SK-N-SH (cell line): ENCODE data around the gene HELB. TPM values are rescaled to one million over a fixed set of nuclear protein-coding genes. Genes with fewer than 3 reads are reported as not detected.

Experiments used
- CTCF ChIA-PET: fragments of 300-600, 350-600 bp; formaldehyde crosslinking; extraction: SDS; loops from one replicate; lab custom pipeline; 2021; lab: Yijun Ruan, JAX
- POLR2A ChIA-PET: fragments of 350-600 bp; sonication (Branson Sonifier 250); formaldehyde crosslinking; extraction: SDS; loops from one replicate; lab custom pipeline; 2020; ENCODE audit warnings: antibody characterized with exemption, inconsistent platforms; lab: Yijun Ruan, JAX
- DNase-seq: peaks from one replicate; pipeline ENCODE4 v3.0.0; 2012
- H2AFZ ChIP-seq: fragments of 200-600 bp; sonication (generic); 2 replicates; pipeline ENCODE4 v1.8.1; 2016; ENCODE audit warnings: antibody characterized with exemption, mild to moderate bottlenecking, low read depth
- H3F3A ChIP-seq: fragments of 200-600 bp; sonication (generic); replicated peaks from 2 replicates; pipeline ENCODE3; 2016; ENCODE audit warnings: antibody characterized with exemption, mild to moderate bottlenecking; ENCODE audit not compliant: insufficient read depth
- H3K27ac ChIP-seq, 2 experiments: fragments of 200-500 bp in 1 of 2; fragments of 200-600 bp in 1 of 2; sonication (Bioruptor generic) in 1 of 2; sonication (generic), shearing (Covaris generic) in 1 of 2; 2 replicates each; pipeline versions ENCODE4 v1.5.1 to v1.6.1; 2014 to 2016; ENCODE audit warnings: low read depth in 2 of 2, inconsistent platforms in 1 of 2, low read length in 1 of 2, mild to moderate bottlenecking in 1 of 2, mixed read lengths in 1 of 2
- H3K27me3 ChIP-seq: fragments of 200-600 bp; sonication (generic), shearing (Covaris generic); 2 replicates; pipeline ENCODE4 v1.6.1; 2016; ENCODE audit warnings: mixed run types; ENCODE audit not compliant: insufficient read depth
- H3K36me3 ChIP-seq, 2 experiments: fragments of 200-500 bp in 1 of 2; fragments of 200-600 bp in 1 of 2; sonication (Bioruptor generic) in 1 of 2; sonication (generic) in 1 of 2; replicated peaks in 1 of 2; 2 replicates each; pipeline versions ENCODE3 to v1.5.1; 2014 to 2016; ENCODE audit warnings: low read length in 1 of 2, mild to moderate bottlenecking in 1 of 2; ENCODE audit not compliant: insufficient read depth in 2 of 2, control insufficient read depth in 1 of 2
- H3K4me1 ChIP-seq, 2 experiments: fragments of 200-500 bp in 1 of 2; fragments of 200-600 bp in 1 of 2; sonication (Bioruptor generic) in 1 of 2; sonication (generic), shearing (Covaris generic) in 1 of 2; 2 replicates each; pipeline versions ENCODE4 v1.5.1 to v1.6.1; 2014 to 2016; ENCODE audit warnings: low read depth in 1 of 2, low read length in 1 of 2, mixed run types in 1 of 2; ENCODE audit not compliant: insufficient read depth in 2 of 2, control insufficient read depth in 1 of 2
- H3K4me2 ChIP-seq: fragments of 200-600 bp; sonication (generic), shearing (Covaris generic); 2 replicates; pipeline ENCODE4 v1.6.1; 2017; ENCODE audit warnings: mixed run types
- H3K4me3 ChIP-seq, 2 experiments: fragments of 200-500 bp in 1 of 2; fragments of 200-600 bp in 1 of 2; sonication (Bioruptor generic) in 1 of 2; sonication (generic), shearing (Covaris generic) in 1 of 2; 2 replicates each; pipeline versions ENCODE4 v1.5.1 to v1.8.1; 2014 to 2016; ENCODE audit warnings: low read depth in 2 of 2, inconsistent platforms in 1 of 2, low read length in 1 of 2, mild to moderate bottlenecking in 1 of 2, mixed read lengths in 1 of 2, moderate library complexity in 1 of 2
- H3K79me2 ChIP-seq: fragments of 200-600 bp; sonication (generic); 2 replicates; pipeline ENCODE4 v1.8.1; 2017; ENCODE audit warnings: mild to moderate bottlenecking; ENCODE audit not compliant: insufficient read depth
- H3K9ac ChIP-seq: fragments of 200-600 bp; sonication (generic); 2 replicates; pipeline ENCODE4 v1.6.1; 2017; ENCODE audit warnings: mixed run types
- H3K9me2 ChIP-seq: fragments of 200-600 bp; sonication (generic); 2 replicates; pipeline ENCODE4 v1.6.1; 2017; ENCODE audit warnings: mixed run types
- H3K9me3 ChIP-seq: fragments of 200-600 bp; sonication (generic); 2 replicates; pipeline ENCODE4 v1.6.1; 2017; ENCODE audit warnings: mixed run types, mild to moderate bottlenecking, moderate library complexity
- H4K20me1 ChIP-seq: fragments of 200-600 bp; sonication (generic); 2 replicates; pipeline ENCODE4 v1.6.1; 2017; ENCODE audit warnings: mild to moderate bottlenecking, mixed run types; ENCODE audit not compliant: insufficient read depth
- EP300 ChIP-seq, 2 experiments: IDR thresholded peaks; 2 replicates each; pipeline versions ENCODE4 v1.4.0 to v1.6.1; 2012; ENCODE audit warnings: borderline replicate concordance in 1 of 2, low read depth in 1 of 2, low read length in 1 of 2
- FOXJ3 ChIP-seq: sonication (generic); formaldehyde crosslinking; IDR thresholded peaks from 2 replicates; pipeline ENCODE4 v1.5.1; 2020; ENCODE audit warnings: mild to moderate bottlenecking, missing genetic modification reagents
- NFIC ChIP-seq: IDR thresholded peaks from 2 replicates; pipeline ENCODE4 v1.4.0; 2012; ENCODE audit warnings: borderline replicate concordance
- RCOR1 ChIP-seq: fragments of 150-350 bp; IDR thresholded peaks from 2 replicates; pipeline ENCODE4 v1.6.1; 2017; ENCODE audit warnings: antibody characterized with exemption, low read length
- TEAD4 ChIP-seq: IDR thresholded peaks from 2 replicates; pipeline ENCODE4 v1.4.0; 2012; ENCODE audit warnings: mild to moderate bottlenecking, borderline replicate concordance; ENCODE audit not compliant: insufficient read depth
- USF2 ChIP-seq: fragments of 150-350 bp; IDR thresholded peaks from 2 replicates; pipeline ENCODE4 v1.6.1; 2017; ENCODE audit warnings: antibody characterized with exemption, low read length, low read depth, borderline replicate concordance
- YY1 ChIP-seq: IDR thresholded peaks from 2 replicates; pipeline ENCODE4 v1.4.0; 2012; ENCODE audit warnings: low read depth, mild to moderate bottlenecking
- WGBS: methylation state at CpG from one replicate; pipeline ENCODE4 v1.1.6; 2017; ENCODE audit warnings: low lambda C conversion rate; 5-methylcytosine and 5-hydroxymethylcytosine counted together
- polyA plus RNA-seq, 3 experiments: library from polyadenylated mRNA; depleted of rRNA; stranded (reverse); fragments of >200 nt; gene quantifications; 2 replicates each; pipeline ENCODE4 v1.2.3, GENCODE V29; 2012
- TF ChIP-seq, protein P1 (sequence below): IDR thresholded peaks from 2 replicates; pipeline ENCODE4; 2012
- TF ChIP-seq, protein P2 (sequence below): fragments of 200-600 bp; sonication (generic); IDR thresholded peaks from 2 replicates; pipeline ENCODE4 v1.6.1; 2017; ENCODE audit warnings: antibody characterized with exemption, mild to moderate bottlenecking, moderate library complexity

The HELB gene
- polyA plus RNA-seq, 1 of the 3 experiments (the other 2 are of a cell fraction) = 0.38 TPM

DNA sequence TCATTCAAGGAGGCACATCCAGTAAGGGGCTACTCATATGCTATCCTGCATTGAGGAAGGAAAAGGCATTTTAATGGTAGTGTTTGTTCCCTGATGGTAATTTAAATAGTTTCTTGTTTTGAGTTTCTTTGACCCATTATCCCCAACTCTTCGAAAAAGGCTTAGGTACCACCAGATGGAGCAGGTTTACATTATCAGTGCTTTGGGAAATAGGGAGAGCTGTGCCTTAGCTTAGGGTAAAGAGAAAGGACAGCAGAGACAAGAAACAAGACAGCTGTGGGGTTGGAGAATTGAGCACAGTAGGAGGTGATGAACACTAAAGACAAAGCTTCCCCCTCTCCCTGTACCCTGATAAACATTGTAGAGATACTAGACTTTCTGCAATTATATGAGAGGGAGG is 29.1 kb upstream of the HELB start:
- DNase-seq = no peak
- Histone ChIP-seq H3K9me3 (no peaks in the 10 kb centered on the region), H3K4me3 (no peak overlapping the region), H3K79me2 (no peaks in the 10 kb centered on the region), H3K9me2 (no peaks in the 10 kb centered on the region), H3K36me3 (no peaks in the 10 kb centered on the region), H3F3A (no peaks in the 10 kb centered on the region), H3K27me3 (no peaks in the 10 kb centered on the region; the same call in 1 of the 2 replicates), H3K9ac (no peak overlapping the region), H3K27ac (no peak overlapping the region), H2AFZ (no peak overlapping the region), H4K20me1 (no peaks in the 10 kb centered on the region), H3K4me2 (no peak overlapping the region), H3K4me1 (no peaks in the 10 kb centered on the region; a peak in 1 of 4 replicates)
- WGBS = 12% methylated on average over 1 of the region's 1 CpG
- CTCF ChIA-PET = interaction anchor here (2.7 kb wide), 1 partner anchor 136 kb away, joined by 13 read pairs; no protein-coding TSS in a partner anchor
- TF ChIP-seq NFIC (no peak), FOXJ3 (CRISPR knock-in tag) (no peak)
- POLR2A ChIA-PET = no interaction called here

DNA sequence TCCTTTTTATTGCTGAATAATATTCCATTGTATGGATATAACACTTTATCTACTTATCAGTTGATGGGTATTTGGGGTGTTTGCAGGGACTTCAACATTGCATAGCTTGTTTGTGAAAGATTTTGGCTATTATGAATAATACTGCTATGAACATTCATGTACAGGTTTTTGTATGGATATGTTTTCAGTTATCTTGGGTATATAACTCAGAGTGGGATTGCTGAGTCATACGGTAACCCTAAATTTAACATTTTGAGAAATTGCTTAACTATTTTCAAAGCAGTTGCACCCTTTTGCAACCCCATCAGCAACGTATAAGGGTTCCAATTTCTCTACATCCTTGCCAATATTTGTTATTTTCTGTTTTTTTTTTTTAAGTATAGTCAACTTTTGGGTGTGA is 27.3 kb upstream of the HELB start:
- H3K9me3 ChIP-seq = no peaks in the 10 kb centered on the region
- H3K36me3 ChIP-seq = no peaks in the 10 kb centered on the region
- no peaks in the 10 kb centered on the region for H3F3A ChIP-seq
- ChIA-PET POLR2A (no interaction called here), CTCF (no interaction called here)
- no peak overlapping the region for H3K4me3 ChIP-seq
- H2AFZ ChIP-seq = no peak overlapping the region
- DNase-seq = no peak
- H3K4me1 ChIP-seq = no peaks in the 10 kb centered on the region
- no peak overlapping the region for H3K27ac ChIP-seq
- H3K9me2 ChIP-seq = no peaks in the 10 kb centered on the region
- no peaks in the 10 kb centered on the region for H4K20me1 ChIP-seq
- 39% methylated on average over 2 of the region's 2 CpGs for WGBS
- no peak overlapping the region for H3K9ac ChIP-seq
- no peak overlapping the region for H3K4me2 ChIP-seq
- TF ChIP-seq EP300 (IDR thresholded peaks at IDR 0.05; ENCODE audit: borderline replicate concordance in 1 of 2, low read depth in 1 of 2, low read length in 1 of 2) (no peak), USF2 (no peak), TEAD4 (no peak), FOXJ3 (CRISPR knock-in tag) (no peak), NFIC (no peak), YY1 (no peak), RCOR1 (no peak)
- TF ChIP-seq, protein P1, sequence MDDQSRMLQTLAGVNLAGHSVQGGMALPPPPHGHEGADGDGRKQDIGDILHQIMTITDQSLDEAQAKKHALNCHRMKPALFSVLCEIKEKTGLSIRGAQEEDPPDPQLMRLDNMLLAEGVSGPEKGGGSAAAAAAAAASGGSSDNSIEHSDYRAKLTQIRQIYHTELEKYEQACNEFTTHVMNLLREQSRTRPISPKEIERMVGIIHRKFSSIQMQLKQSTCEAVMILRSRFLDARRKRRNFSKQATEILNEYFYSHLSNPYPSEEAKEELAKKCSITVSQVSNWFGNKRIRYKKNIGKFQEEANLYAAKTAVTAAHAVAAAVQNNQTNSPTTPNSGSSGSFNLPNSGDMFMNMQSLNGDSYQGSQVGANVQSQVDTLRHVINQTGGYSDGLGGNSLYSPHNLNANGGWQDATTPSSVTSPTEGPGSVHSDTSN = no peak
- TF ChIP-seq, protein P2, sequence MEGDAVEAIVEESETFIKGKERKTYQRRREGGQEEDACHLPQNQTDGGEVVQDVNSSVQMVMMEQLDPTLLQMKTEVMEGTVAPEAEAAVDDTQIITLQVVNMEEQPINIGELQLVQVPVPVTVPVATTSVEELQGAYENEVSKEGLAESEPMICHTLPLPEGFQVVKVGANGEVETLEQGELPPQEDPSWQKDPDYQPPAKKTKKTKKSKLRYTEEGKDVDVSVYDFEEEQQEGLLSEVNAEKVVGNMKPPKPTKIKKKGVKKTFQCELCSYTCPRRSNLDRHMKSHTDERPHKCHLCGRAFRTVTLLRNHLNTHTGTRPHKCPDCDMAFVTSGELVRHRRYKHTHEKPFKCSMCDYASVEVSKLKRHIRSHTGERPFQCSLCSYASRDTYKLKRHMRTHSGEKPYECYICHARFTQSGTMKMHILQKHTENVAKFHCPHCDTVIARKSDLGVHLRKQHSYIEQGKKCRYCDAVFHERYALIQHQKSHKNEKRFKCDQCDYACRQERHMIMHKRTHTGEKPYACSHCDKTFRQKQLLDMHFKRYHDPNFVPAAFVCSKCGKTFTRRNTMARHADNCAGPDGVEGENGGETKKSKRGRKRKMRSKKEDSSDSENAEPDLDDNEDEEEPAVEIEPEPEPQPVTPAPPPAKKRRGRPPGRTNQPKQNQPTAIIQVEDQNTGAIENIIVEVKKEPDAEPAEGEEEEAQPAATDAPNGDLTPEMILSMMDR = no peak
- H3K79me2 ChIP-seq = no peaks in the 10 kb centered on the region
- H3K27me3 ChIP-seq = no peaks in the 10 kb centered on the region; the same call in 1 of the 2 replicates
